Measurements from ENCODE around the gene XPNPEP1. TPM values are rescaled to one million over a fixed set of nuclear protein-coding genes. Genes with fewer than 3 reads are reported as not detected.

Gene XPNPEP1
- 100 to 1,000 TPM in 2 of 4 donors, 10 to 100 TPM in 2; 41.0 to 188 (median 92.0) TPM for total RNA-seq

GRCh38 chr10:109922976-109923921 is at the start of gene XPNPEP1:
Gene XPNPEP1, minus strand, starts transcription at chr10:109923511. Its CDS starts 78 bp downstream, at chr10:109923433.
- H3K27me3 ChIP-seq = no peaks in the 10 kb centered on the region
- H3K9me3 ChIP-seq = no peaks in the 10 kb centered on the region
- no peaks in the 10 kb centered on the region for H3K36me3 ChIP-seq
- intact Hi-C loops (cut with DNase I; ENCODE audit: low total_unique reads) = no loop called here
- peak in 2 of 4 experiments; percentile 8 to 13 for TF ChIP-seq CTCF (IDR thresholded peaks at IDR 0.05)
- peak; percentile 75 to 93 for TF ChIP-seq POLR2A (IDR thresholded peaks at IDR 0.05)
- peak; percentile 86 for DNase-seq
- H3K4me3 ChIP-seq = peak within 1 kb of the TSS; percentile 59 to 78
- peak within 1 kb of the TSS; percentile 85 to 91 for H3K27ac ChIP-seq
- H3K4me1 ChIP-seq = peaks cover 0 to 4% of the 10 kb centered on the region in 2 donors

GRCh38 chr10:109972372-109973001 is 49.2 kb upstream of the XPNPEP1 start:
- no peak for TF ChIP-seq POLR2A (IDR thresholded peaks at IDR 0.05)
- no peak for TF ChIP-seq CTCF (IDR thresholded peaks at IDR 0.05)

GRCh38 chr10:109971634-109972033 is 48.3 kb upstream of the XPNPEP1 start:
- DNase-seq = no peak
- TF ChIP-seq POLR2A (IDR thresholded peaks at IDR 0.05) (no peak), CTCF (IDR thresholded peaks at IDR 0.05) (no peak)
- Histone ChIP-seq H3K9me3 (no peaks in the 10 kb centered on the region), H3K36me3 (no peaks in the 10 kb centered on the region), H3K27me3 (no peaks in the 10 kb centered on the region), H3K4me1 (no peaks in the 10 kb centered on the region), H3K27ac (no peak overlapping the region), H3K4me3 (no peak overlapping the region)
- intact Hi-C loops (cut with DNase I; ENCODE audit: low total_unique reads) = no loop called here

More at GRCh38 chr10:109972372-109973001, 49.2 kb upstream of the XPNPEP1 start:
- Histone ChIP-seq H3K27me3 (no peaks in the 10 kb centered on the region), H3K36me3 (no peaks in the 10 kb centered on the region), H3K4me3 (no peak overlapping the region), H3K27ac (no peak overlapping the region), H3K9me3 (no peaks in the 10 kb centered on the region), H3K4me1 (no peaks in the 10 kb centered on the region)
- intact Hi-C loops (cut with DNase I; ENCODE audit: low total_unique reads) = no loop called here
- no peak for DNase-seq

DNA sequence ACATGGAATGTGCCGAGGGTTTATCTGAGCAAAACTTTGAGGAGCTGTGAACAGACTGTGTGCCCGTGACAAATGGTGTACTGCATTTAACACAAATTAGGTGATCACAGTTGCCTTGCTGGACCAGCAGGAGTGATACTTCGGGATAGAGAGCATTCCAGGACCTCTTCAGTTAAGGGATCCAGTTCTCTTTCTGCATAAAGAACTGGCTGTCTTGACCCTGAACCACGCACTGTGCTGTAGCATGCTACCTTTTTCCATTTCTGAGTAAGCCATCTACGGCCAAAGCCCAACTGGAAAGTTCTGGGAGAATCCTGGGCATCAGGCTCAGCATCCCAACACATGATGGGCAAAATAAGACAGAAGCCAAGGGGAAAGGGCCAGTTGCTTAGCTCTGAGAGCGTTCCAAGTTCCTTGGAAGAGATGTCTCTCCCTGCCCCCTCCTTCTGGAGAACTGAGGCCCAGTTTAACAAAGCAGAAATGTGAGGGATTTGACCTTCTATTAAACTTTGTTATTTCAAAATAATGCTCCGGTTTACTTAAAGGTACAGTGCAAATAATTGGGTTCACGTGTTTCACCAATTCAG is 46.5 kb upstream of the XPNPEP1 start:
- Histone ChIP-seq H3K36me3 (no peaks in the 10 kb centered on the region), H3K9me3 (no peaks in the 10 kb centered on the region), H3K27ac (no peak overlapping the region), H3K4me1 (no peaks in the 10 kb centered on the region), H3K4me3 (no peak overlapping the region), H3K27me3 (no peaks in the 10 kb centered on the region)
- TF ChIP-seq CTCF (IDR thresholded peaks at IDR 0.05) = no peak
- no peak for TF ChIP-seq POLR2A (IDR thresholded peaks at IDR 0.05)
- intact Hi-C loops (cut with DNase I; ENCODE audit: low total_unique reads) = no loop called here
- DNase-seq = no peak
